Stomach (tissue), 4 donors: ENCODE data around the gene SPARC.

Source experiments
- CTCF ChIP-seq, 7 experiments: fragments of 450-650 bp in 4 of 7; fragments of 200-600 bp in 3 of 7; sonication (generic) in 3 of 7; IDR thresholded peaks; one replicate each; pipeline ENCODE4 v1.5.1; 2016 to 2019; ENCODE audit warnings: antibody characterized with exemption in 7 of 7, control low read depth in 2 of 7, mild to moderate bottlenecking in 1 of 7
- POLR2A ChIP-seq, 4 donors: fragments of 450-650 bp; IDR thresholded peaks; one replicate each; pipeline ENCODE4 v1.6.1; 2016; ENCODE audit warnings: antibody characterized with exemption in 4 of 4, control low read depth in 2 of 4, mild to moderate bottlenecking in 1 of 4, moderate library complexity in 1 of 4
- POLR2AphosphoS5 ChIP-seq, 3 donors: sonication (generic); formaldehyde crosslinking; IDR thresholded peaks; one replicate each; pipeline ENCODE4 v1.6.1; 2016; ENCODE audit warnings: antibody characterized with exemption in 3 of 3

- TF ChIP-seq POLR2AphosphoS5 (IDR thresholded peaks at IDR 0.05): no peak
- no peak for TF ChIP-seq CTCF (IDR thresholded peaks at IDR 0.05)
- TF ChIP-seq POLR2A (IDR thresholded peaks at IDR 0.05): no peak
These were observed 37.6 kb upstream of the SPARC start for GRCh38 chr5:151724360-151724759.
